AG04450 (cell line): ENCODE measurements around the gene BCOR. TPM values are rescaled to one million over a fixed set of nuclear protein-coding genes. Genes with fewer than 3 reads are reported as not detected.

Experiments
- CTCF ChIA-PET: fragments of 300-600, 350-600 bp; formaldehyde crosslinking; extraction: SDS; loops from one replicate; lab custom pipeline; 2022; ENCODE audit warnings: antibody characterized with exemption, inconsistent platforms; lab: Charles Lee
- POLR2A ChIA-PET: fragments of 350-600 bp; formaldehyde crosslinking; extraction: SDS; loops from one replicate; lab custom pipeline; 2021; ENCODE audit warnings: antibody characterized with exemption, inconsistent platforms; lab: Yijun Ruan, JAX
- DNase-seq: peaks from one replicate; pipeline ENCODE4 v3.0.0-alpha.2; 2011; ENCODE audit warnings: low read depth, low spot score
- H3K27ac ChIP-seq: one replicate; pipeline ENCODE4 v1.5.1; 2012; ENCODE audit warnings: low read depth, low read length, control low read depth
- H3K27me3 ChIP-seq: one replicate; pipeline ENCODE4 v1.6.0; 2012; ENCODE audit warnings: low read length; ENCODE audit not compliant: control insufficient read depth, insufficient read depth
- H3K4me3 ChIP-seq: 2 replicates; pipeline ENCODE4 v1.5.1; 2011; ENCODE audit warnings: mild to moderate bottlenecking, low read depth, low read length, control low read depth
- H3K9me3 ChIP-seq: 2 replicates; pipeline ENCODE4 v1.5.1; 2012; ENCODE audit warnings: low read length; ENCODE audit not compliant: control insufficient read depth, insufficient read depth
- CTCF ChIP-seq: IDR thresholded peaks from 2 replicates; pipeline ENCODE4 v1.5.1; 2011; ENCODE audit warnings: low read depth, low read length, control low read depth, inconsistent platforms
- polyA plus RNA-seq: library from polyadenylated mRNA; depleted of rRNA; stranded (reverse); fragments of >200 nt; gene quantifications from 2 replicates; pipeline ENCODE4 v1.2.3, GENCODE V29; 2011

BCOR gene
- polyA plus RNA-seq, 1 experiment: 5.4 TPM

DNA sequence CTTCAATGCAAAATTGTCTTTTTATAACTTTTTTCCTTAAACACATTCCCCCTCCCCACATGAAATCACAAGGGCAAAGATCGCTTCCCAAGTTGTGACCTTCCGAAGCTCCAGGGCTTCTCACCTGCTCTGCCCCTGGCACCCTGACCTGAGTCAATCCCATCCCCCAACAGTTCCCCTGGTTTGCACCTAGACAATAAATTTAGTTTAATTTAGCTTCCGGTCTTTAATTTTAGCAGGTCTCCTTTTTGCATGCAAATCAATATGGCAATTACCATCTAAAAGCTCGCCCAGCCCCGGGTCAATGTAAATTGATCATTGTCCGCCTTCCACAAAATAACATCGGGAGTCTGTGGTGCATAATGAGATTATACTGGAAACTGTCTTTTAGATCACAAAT lies 6.8 kb downstream of the BCOR start:
- no peaks in the 10 kb centered on the region for H3K9me3 ChIP-seq
- TF ChIP-seq CTCF: no peak
- ChIA-PET POLR2A (no interaction called here), CTCF (no interaction called here)
- H3K27ac ChIP-seq: no peak overlapping the region
- DNase-seq: no peak
- no peak overlapping the region for H3K4me3 ChIP-seq
- no peaks in the 10 kb centered on the region for H3K27me3 ChIP-seq

- no peak overlapping the region for H3K27ac ChIP-seq
- POLR2A ChIA-PET: no interaction called here
- no peak for TF ChIP-seq CTCF
- no peaks in the 10 kb centered on the region for H3K9me3 ChIP-seq
- H3K4me3 ChIP-seq: peak overlapping the region; percentile 36
- H3K27me3 ChIP-seq: no peaks in the 10 kb centered on the region
- CTCF ChIA-PET: interaction anchor here (0.6 kb wide), 1 partner anchor 9 kb away, joined by 3 read pairs; no protein-coding TSS in a partner anchor
- no peak for DNase-seq
Observed at GRCh38 chrX:40090050-40090804, 7.5 kb downstream of the BCOR start.

DNA sequence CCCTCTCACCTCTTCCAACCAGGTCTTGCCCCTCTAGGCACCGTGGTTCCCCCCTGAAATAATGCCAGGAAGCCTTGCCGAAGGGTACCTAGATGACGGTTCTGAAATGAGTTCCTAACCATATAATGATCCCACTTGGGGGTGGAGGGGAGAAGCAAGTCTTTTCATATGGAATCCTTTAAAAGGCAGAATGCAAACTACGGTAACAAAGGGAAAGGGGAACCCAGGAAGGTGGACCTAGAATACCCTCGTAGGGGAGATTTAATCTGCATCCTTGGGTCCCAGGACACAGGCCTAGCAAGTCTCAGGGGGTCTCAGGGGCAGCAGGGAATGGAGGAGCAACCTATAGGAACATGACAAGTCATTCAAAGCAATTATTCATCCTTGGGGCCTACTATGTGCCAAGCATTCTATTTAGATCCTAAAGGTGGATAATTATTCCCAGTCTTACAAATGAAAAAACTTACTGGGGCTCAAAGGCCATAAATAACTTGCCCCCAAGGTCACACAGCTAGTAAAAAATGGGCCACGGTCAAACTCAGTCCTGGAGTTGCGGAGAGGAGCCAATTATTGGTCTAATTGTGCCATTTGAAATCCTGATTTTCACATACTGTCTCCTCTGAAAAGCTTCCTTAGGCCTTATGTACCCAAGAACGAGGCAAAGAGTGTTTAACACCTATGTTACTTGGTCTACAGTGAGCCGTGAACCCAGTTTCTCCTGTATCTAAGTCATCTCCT lies 8.8 kb downstream of the BCOR start:
- ChIA-PET POLR2A (no interaction called here), CTCF (interaction anchor here (0.5 to 1.4 kb wide), 2 partner anchors 8 to 358 kb away, joined by 3 to 4 read pairs; no protein-coding TSS in a partner anchor)
- DNase-seq: no peak
- peak overlapping the region; percentile 68 for H3K27ac ChIP-seq
- no peak overlapping the region for H3K4me3 ChIP-seq
- no peaks in the 10 kb centered on the region for H3K27me3 ChIP-seq
- H3K9me3 ChIP-seq: no peaks in the 10 kb centered on the region
- TF ChIP-seq CTCF: no peak

- POLR2A ChIA-PET: interaction anchor here (0.7 kb wide), 1 partner anchor 61 kb away, joined by 4 read pairs; no protein-coding TSS in a partner anchor
- DNase-seq: no peak
- H3K27ac ChIP-seq: peak overlapping the region; percentile 68
- no peak for TF ChIP-seq CTCF
- no peaks in the 10 kb centered on the region for H3K27me3 ChIP-seq
- no peak overlapping the region for H3K4me3 ChIP-seq
- H3K9me3 ChIP-seq: no peaks in the 10 kb centered on the region
- CTCF ChIA-PET: interaction anchor here (0.5 to 1.4 kb wide), 3 partner anchors 9 to 451 kb away, joined by 3 to 4 read pairs (median 3); no protein-coding TSS in a partner anchor
Observed at GRCh38 chrX:40088299-40088625, 9.5 kb downstream of the BCOR start.
